Gastrocnemius medialis (tissue), 4 donors: Measurements from ENCODE around the gene RBM28. TPM values are rescaled to one million over a fixed set of nuclear protein-coding genes. Genes with fewer than 3 reads are reported as not detected.

Experiments
- ATAC-seq, 2 donors: fragments of 150-250 bp; one replicate each; pipeline ENCODE4 v1.9.1; 2016
- DNase-seq, 2 donors: peaks; one replicate each; pipeline ENCODE4 v3.0.0-alpha.2; 2019
- H3K27ac ChIP-seq, 4 donors: fragments of 200-600 bp; sonication (generic); 1 replicate in 1 of 4; 2 replicates in 3 of 4; pipeline ENCODE4 v1.5.1; 2016 to 2018; ENCODE audit warnings: mild to moderate bottlenecking in 2 of 4, moderate library complexity in 1 of 4
- H3K27me3 ChIP-seq, 3 donors: fragments of 200-600 bp; sonication (generic) in 2 of 3; 1 replicate in 1 of 3; 2 replicates in 2 of 3; pipeline versions ENCODE4 v1.5.1 to v1.6.0; 2016 to 2019; ENCODE audit warnings: mild to moderate bottlenecking in 1 of 3, moderate library complexity in 1 of 3
- H3K36me3 ChIP-seq, 2 donors: fragments of 200-600 bp; sonication (generic) in 1 of 2; one replicate each; pipeline ENCODE4 v1.5.1; 2017 to 2018
- H3K4me1 ChIP-seq, 2 donors: fragments of 200-600 bp; sonication (generic) in 1 of 2; one replicate each; pipeline ENCODE4 v1.5.1; 2016 to 2017; ENCODE audit warnings: mild to moderate bottlenecking in 2 of 2
- H3K4me3 ChIP-seq, 4 donors: fragments of 200-600 bp; sonication (generic) in 3 of 4; 1 replicate in 1 of 4; 2 replicates in 3 of 4; pipeline ENCODE4 v1.5.1; 2016 to 2019; ENCODE audit warnings: mild to moderate bottlenecking in 2 of 4
- H3K9me3 ChIP-seq, 3 donors: fragments of 200-600 bp; sonication (generic) in 2 of 3; 1 replicate in 1 of 3; 2 replicates in 2 of 3; pipeline ENCODE4 v1.5.1; 2016 to 2019
- POLR2A ChIP-seq, 2 donors: fragments of 450-650 bp; IDR thresholded peaks; one replicate each; pipeline ENCODE4 v1.6.1; 2017; ENCODE audit warnings: antibody characterized with exemption in 2 of 2, mild to moderate bottlenecking in 2 of 2, moderate library complexity in 2 of 2
- in situ Hi-C, 4 donors: fragments of 200-750 bp; cut with MboI; loops; one replicate each; pipeline versions ENCODE4 v1.15.0 to v1.8.0; 2017; ENCODE audit warnings: low sequenced_read_pairs in 4 of 4
- intact Hi-C: fragments of 100-400 bp; cut with DNase I; formaldehyde crosslinking; loops from one replicate; pipeline ENCODE4 v1.15.1; 2023; ENCODE audit warnings: low total_unique reads
- total RNA-seq, 4 donors: library from RNA; depleted of rRNA; stranded (reverse); fragments of >200 nt; gene quantifications; one replicate each; pipeline versions ENCODE4 v1.1.0 to v1.2.3, GENCODE V29; 2016
- TF ChIP-seq, protein P1 (sequence below), 5 experiments: fragments of 450-650 bp in 3 of 5; fragments of 200-600 bp in 2 of 5; sonication (generic) in 2 of 5; IDR thresholded peaks in 4 of 5; conservative IDR thresholded peaks in 1 of 5; 1 replicate in 4 of 5; 2 replicates in 1 of 5; pipeline ENCODE4 v1.5.1; 2016 to 2019; ENCODE audit warnings: antibody characterized with exemption in 5 of 5, mild to moderate bottlenecking in 3 of 5, moderate library complexity in 3 of 5

RBM28 gene
- total RNA-seq, 4 donors from 2014 or later: 13.6 to 18.5 (median 16.3) TPM

- no peak overlapping the region for H3K4me3 ChIP-seq
- H3K27ac ChIP-seq: no peak overlapping the region
- intact Hi-C loops (no loop called here), in situ Hi-C loops (no loop called here)
- H3K36me3 ChIP-seq: no peaks in the 10 kb centered on the region
- peaks cover 0 to 2% (median 0%) of the 10 kb centered on the region in 3 donors for H3K27me3 ChIP-seq
- TF ChIP-seq POLR2A (IDR thresholded peaks at IDR 0.05): no peak
- TF ChIP-seq, protein P1, sequence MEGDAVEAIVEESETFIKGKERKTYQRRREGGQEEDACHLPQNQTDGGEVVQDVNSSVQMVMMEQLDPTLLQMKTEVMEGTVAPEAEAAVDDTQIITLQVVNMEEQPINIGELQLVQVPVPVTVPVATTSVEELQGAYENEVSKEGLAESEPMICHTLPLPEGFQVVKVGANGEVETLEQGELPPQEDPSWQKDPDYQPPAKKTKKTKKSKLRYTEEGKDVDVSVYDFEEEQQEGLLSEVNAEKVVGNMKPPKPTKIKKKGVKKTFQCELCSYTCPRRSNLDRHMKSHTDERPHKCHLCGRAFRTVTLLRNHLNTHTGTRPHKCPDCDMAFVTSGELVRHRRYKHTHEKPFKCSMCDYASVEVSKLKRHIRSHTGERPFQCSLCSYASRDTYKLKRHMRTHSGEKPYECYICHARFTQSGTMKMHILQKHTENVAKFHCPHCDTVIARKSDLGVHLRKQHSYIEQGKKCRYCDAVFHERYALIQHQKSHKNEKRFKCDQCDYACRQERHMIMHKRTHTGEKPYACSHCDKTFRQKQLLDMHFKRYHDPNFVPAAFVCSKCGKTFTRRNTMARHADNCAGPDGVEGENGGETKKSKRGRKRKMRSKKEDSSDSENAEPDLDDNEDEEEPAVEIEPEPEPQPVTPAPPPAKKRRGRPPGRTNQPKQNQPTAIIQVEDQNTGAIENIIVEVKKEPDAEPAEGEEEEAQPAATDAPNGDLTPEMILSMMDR (IDR thresholded peaks at IDR 0.05 in 4 of 5, conservative IDR thresholded peaks at IDR 0.05 in 1 of 5): no peak
- no peak for DNase-seq
- no peaks in the 10 kb centered on the region for H3K9me3 ChIP-seq
- ATAC-seq: no peak
- no peaks in the 10 kb centered on the region for H3K4me1 ChIP-seq
These were observed 89.2 kb downstream of the RBM28 start for GRCh38 chr7:128254470-128254869.

- intact Hi-C loops: no loop called here
- Histone ChIP-seq H3K27me3 (peaks cover 0 to 2% (median 0%) of the 10 kb centered on the region in 3 donors), H3K4me3 (no peak overlapping the region), H3K4me1 (no peaks in the 10 kb centered on the region), H3K9me3 (no peaks in the 10 kb centered on the region), H3K36me3 (no peaks in the 10 kb centered on the region), H3K27ac (no peak overlapping the region)
- in situ Hi-C loops: no loop called here
- no peak for ATAC-seq
- no peak for DNase-seq
- TF ChIP-seq, protein P1 (IDR thresholded peaks at IDR 0.05 in 4 of 5, conservative IDR thresholded peaks at IDR 0.05 in 1 of 5): no peak
- no peak for TF ChIP-seq POLR2A (IDR thresholded peaks at IDR 0.05)
These were observed 90.0 kb downstream of the RBM28 start for GRCh38 chr7:128253701-128254100.

- ATAC-seq (no peak), DNase-seq (no peak)
- no peak overlapping the region for H3K4me3 ChIP-seq
- H3K36me3 ChIP-seq: no peaks in the 10 kb centered on the region
- in situ Hi-C loops (no loop called here), intact Hi-C loops (no loop called here)
- H3K4me1 ChIP-seq: no peaks in the 10 kb centered on the region
- no peak overlapping the region for H3K27ac ChIP-seq
- H3K9me3 ChIP-seq: no peaks in the 10 kb centered on the region
- no peak for TF ChIP-seq POLR2A (IDR thresholded peaks at IDR 0.05)
- TF ChIP-seq, protein P1 (IDR thresholded peaks at IDR 0.05 in 4 of 5, conservative IDR thresholded peaks at IDR 0.05 in 1 of 5): no peak
- peaks cover 0 to 2% (median 0%) of the 10 kb centered on the region in 3 donors for H3K27me3 ChIP-seq
These were observed 92.4 kb downstream of the RBM28 start for GRCh38 chr7:128251337-128251736.

Other genes with a start within 250 kb of the RBM28 start
- under 1 TPM in 2 of 4 donors, not detected in 2; 0.11 to 0.46 TPM for gene LEP, start 102.6 kb downstream of the RBM28 start, total RNA-seq
- 1 to 10 TPM in 2 of 4 donors, under 1 TPM in 2; 0.22 to 2.2 (median 0.64) TPM for gene PRRT4, start 17.8 kb upstream of the RBM28 start, total RNA-seq
- 1 to 10 TPM; 4.0 to 7.1 (median 4.9) TPM for gene IMPDH1, start 66.1 kb upstream of the RBM28 start, total RNA-seq
- gene HILPDA, start 112.0 kb upstream of the RBM28 start, total RNA-seq: 1 to 10 TPM; 1.1 to 4.3 (median 3.2) TPM
- 10 to 100 TPM; 19.8 to 22.5 (median 20.6) TPM for gene METTL2B, start 132.8 kb upstream of the RBM28 start, total RNA-seq